GM12878 (cell line): Measurements from ENCODE around the gene HACE1. TPM values are rescaled to one million over a fixed set of nuclear protein-coding genes. Genes with fewer than 3 reads are reported as not detected.

ENCODE experiments used
- ATAC-seq: fragments of 200-7000 bp; cut with Tn5 transposase; 3 replicates; pipeline ENCODE4 v1.9.1; 2020; ENCODE audit warnings: mild to moderate bottlenecking, moderate library complexity
- BruUV-seq: library from RNA; stranded (reverse); fragments of 400-500 nt; replicated peaks from 2 replicates; lab custom pipeline; 2021; lab: Mats Ljungman, UMichigan
- CTCF ChIA-PET: fragments of 300-600 bp; sonication (Branson Sonifier 250); formaldehyde crosslinking; extraction: SDS; loops from one replicate; lab custom pipeline; 2021; ENCODE audit warnings: inconsistent platforms; lab: Yijun Ruan, JAX
- POLR2A ChIA-PET: fragments of 350-600 bp; formaldehyde crosslinking; extraction: SDS; loops from one replicate; lab custom pipeline; 2021; ENCODE audit warnings: inconsistent platforms; lab: Charles Lee
- RAD21 ChIA-PET: fragments of 300-600 bp; sonication (Branson Sonifier 250); formaldehyde crosslinking; loops from one replicate; lab custom pipeline; 2023; ENCODE audit warnings: antibody characterized with exemption; ENCODE audit not compliant: unreplicated experiment; lab: Charles Lee
- SMC1A ChIA-PET: fragments of 300-600 bp; sonication (Branson Sonifier 250); formaldehyde crosslinking; loops from one replicate; lab custom pipeline; 2023; ENCODE audit not compliant: unreplicated experiment, uncharacterized antibody; lab: Charles Lee
- DNase-seq: peaks from one replicate; pipeline ENCODE4 v3.0.0-alpha.2; 2011; ENCODE audit warnings: low read depth, low spot score
- FAIRE-seq: peaks from 3 replicates; lab custom pipeline; 2011; peaks lifted over from hg19 to GRCh38; lab: Jason Lieb, UNC
- H2AFZ ChIP-seq: 2 replicates; pipeline ENCODE4 v1.6.0; 2011; ENCODE audit warnings: low read depth, low read length, control low read depth; ENCODE audit not compliant: control insufficient read depth
- H3K27ac ChIP-seq: 2 replicates; pipeline ENCODE4 v1.5.1; 2011; ENCODE audit warnings: control low read depth; ENCODE audit not compliant: control insufficient read depth, insufficient read depth
- H3K27me3 ChIP-seq, 2 experiments: replicated peaks in 1 of 2; 2 replicates each; pipeline versions ENCODE4 v1.6.0 to v1.6.1; 2011; ENCODE audit warnings: low read length in 1 of 2; ENCODE audit not compliant: control insufficient read depth in 2 of 2, insufficient read depth in 2 of 2
- H3K36me3 ChIP-seq, 2 experiments: 2 replicates each; pipeline ENCODE4 v1.5.1; 2011; ENCODE audit warnings: low read length in 1 of 2; ENCODE audit not compliant: control insufficient read depth in 2 of 2, insufficient read depth in 2 of 2
- H3K4me1 ChIP-seq: 2 replicates; pipeline ENCODE4 v1.6.1; 2011; ENCODE audit warnings: mild to moderate bottlenecking, low read length, moderate library complexity, mixed read lengths; ENCODE audit not compliant: control insufficient read depth, insufficient read depth
- H3K4me2 ChIP-seq: 2 replicates; pipeline ENCODE4 v1.6.0; 2011; ENCODE audit warnings: control low read depth; ENCODE audit not compliant: control insufficient read depth, insufficient read depth
- H3K4me3 ChIP-seq: fragments of 200-600 bp; sonication (generic); 2 replicates; pipeline ENCODE4 v1.5.1; 2016
- H3K79me2 ChIP-seq: 2 replicates; pipeline ENCODE4 v1.6.0; 2011; ENCODE audit warnings: low read length; ENCODE audit not compliant: control insufficient read depth, insufficient read depth
- H3K9ac ChIP-seq: 2 replicates; pipeline ENCODE4 v1.8.0; 2011; ENCODE audit warnings: low read length, control low read depth, mixed read lengths; ENCODE audit not compliant: control insufficient read depth, insufficient read depth
- H3K9me3 ChIP-seq: replicated peaks from 3 replicates; pipeline ENCODE4 v1.5.1; 2011; ENCODE audit warnings: mild to moderate bottlenecking, low read length; ENCODE audit not compliant: control insufficient read depth, insufficient read depth
- H4K20me1 ChIP-seq: 2 replicates; pipeline ENCODE4 v1.6.0; 2011; ENCODE audit not compliant: control insufficient read depth, insufficient read depth
- BHLHE40 ChIP-seq, 2 experiments: fragments of 450-650 bp in 1 of 2; IDR thresholded peaks; 2 replicates each; pipeline ENCODE4 v1.6.1; 2011 to 2017; ENCODE audit warnings: low read depth in 2 of 2, borderline replicate concordance in 1 of 2, improper control_type of control experiment in 1 of 2, low read length in 1 of 2, mild to moderate bottlenecking in 1 of 2
- CEBPB ChIP-seq, 2 experiments: fragments of 150-350 bp in 1 of 2; IDR thresholded peaks; 2 replicates each; pipeline ENCODE4 v1.6.1; 2012 to 2014; ENCODE audit warnings: low read depth in 2 of 2, low read length in 2 of 2, borderline replicate concordance in 1 of 2, inconsistent platforms in 1 of 2
- EGR1 ChIP-seq, 2 experiments: IDR thresholded peaks; 1 replicate in 1 of 2; 2 replicates in 1 of 2; pipeline ENCODE4 v1.6.1; 2011 to 2012; ENCODE audit warnings: low read depth in 2 of 2, low read length in 2 of 2, borderline replicate concordance in 1 of 2, mild to moderate bottlenecking in 1 of 2, moderate library complexity in 1 of 2
- FOS ChIP-seq: IDR thresholded peaks from 3 replicates; pipeline ENCODE4 v1.6.1; 2011; ENCODE audit warnings: borderline replicate concordance; ENCODE audit not compliant: insufficient read length; ENCODE audit errors: extremely low read depth
- HDGF ChIP-seq: fragments of 450-650 bp; IDR thresholded peaks from 2 replicates; pipeline ENCODE4 v1.6.1; 2016; ENCODE audit warnings: antibody characterized with exemption
- KDM1A ChIP-seq: fragments of 200-600 bp; sonication (generic); IDR thresholded peaks from 2 replicates; pipeline ENCODE4 v1.6.1; 2016; ENCODE audit warnings: borderline replicate concordance
- NFXL1 ChIP-seq: fragments of 450-650 bp; IDR thresholded peaks from 2 replicates; pipeline ENCODE4 v1.6.1; 2017; ENCODE audit warnings: antibody characterized with exemption, mild to moderate bottlenecking, borderline replicate concordance
- POLR2A ChIP-seq: IDR thresholded peaks from 2 replicates; pipeline ENCODE4 v1.6.1; 2011; ENCODE audit warnings: low read depth, mild to moderate bottlenecking, low read length
- RELB ChIP-seq: fragments of 450-650 bp; IDR thresholded peaks from 2 replicates; pipeline ENCODE4 v1.6.1; 2017; ENCODE audit warnings: low read depth, mild to moderate bottlenecking, moderate library complexity
- RFX5 ChIP-seq: IDR thresholded peaks from 2 replicates; pipeline ENCODE4 v1.6.1; 2011; ENCODE audit warnings: low read depth, low read length, improper control_type of control experiment
- SKIL ChIP-seq: fragments of 450-650 bp; IDR thresholded peaks from 2 replicates; pipeline ENCODE4 v1.6.1; 2017; ENCODE audit warnings: mild to moderate bottlenecking, low read depth, inconsistent platforms; ENCODE audit not compliant: poor library complexity, severe bottlenecking
- STAT1 ChIP-seq: fragments of 450-650 bp; conservative IDR thresholded peaks from 2 replicates; pipeline ENCODE4 v1.6.1; 2014; ENCODE audit warnings: antibody characterized with exemption, mild to moderate bottlenecking
- ZNF592 ChIP-seq: fragments of 450-650 bp; IDR thresholded peaks from 2 replicates; pipeline ENCODE4 v1.6.1; 2017; ENCODE audit warnings: mild to moderate bottlenecking, moderate library complexity
- WGBS: methylation state at CpG from one replicate; pipeline ENCODE4 v1.1.6; 2016; ENCODE audit warnings: low lambda C conversion rate; ENCODE audit not compliant: insufficient replicate concordance, insufficient coverage; ENCODE audit errors: missing lambda C conversion rate; 5-methylcytosine and 5-hydroxymethylcytosine counted together
- in situ Hi-C: fragments of 300-500 bp; cut with MboI; formaldehyde crosslinking; loops from 9 replicates; pipeline ENCODE4 v1.14.3; 2018; ENCODE audit warnings: mixed read lengths
- intact Hi-C: fragments of 100-400 bp; cut with micrococcal nuclease; formaldehyde crosslinking; loops from one replicate; pipeline ENCODE4 v1.14.2; 2022; ENCODE audit not compliant: unreplicated experiment
- polyA plus RNA-seq, 11 experiments: library from polyadenylated mRNA; depleted of rRNA in 4 of 11; unstranded in 6 of 11; stranded (reverse) in 5 of 11; fragments of >200 nt; fragmentation: Nextera tagmentation in 4 of 11; fragmentation: Illumina TruSeq in 1 of 11; extraction: Ambion mirVana in 4 of 11; extraction: Trizol in 1 of 11; gene quantifications; 1 replicate in 1 of 11; 2 replicates in 10 of 11; pipeline versions ENCODE4 v1.2.1 to v1.2.3, GENCODE V29; 2011 to 2016; ENCODE audit warnings: inconsistent platforms in 2 of 11, missing spikeins in 2 of 11, low read depth in 1 of 11
- total RNA-seq, 4 experiments: library from RNA; depleted of rRNA in 3 of 4; stranded (reverse); fragments of >200 nt in 3 of 4; fragmentation: Illumina TruSeq in 1 of 4; extraction: Trizol in 1 of 4; gene quantifications; 2 replicates each; pipeline versions ENCODE4 v1.2.1 to v1.2.3, GENCODE V29; 2013 to 2021

HACE1 gene
- total and polyA plus RNA-seq, 10 of the 15 experiments (the other 5 are each of a cell fraction or from before 2014, with no cell fraction given) = 1.6 to 16.9 (median 5.6) TPM

GRCh38 chr6:104685871-104686549 is 173.7 kb downstream of the HACE1 start:
- ATAC-seq (no peak), DNase-seq (no peak), FAIRE-seq (no peak)
- H4K20me1 ChIP-seq = no peaks in the 10 kb centered on the region
- CTCF ChIA-PET = interaction anchor here (0.7 to 1.7 kb wide), 3 partner anchors 10 to 392 kb away, joined by 3 to 7 read pairs (median 3); no protein-coding TSS in a partner anchor
- POLR2A ChIA-PET = no interaction called here
- no peaks in the 10 kb centered on the region for H3K27me3 ChIP-seq
- H3K4me2 ChIP-seq = no peak overlapping the region
- no peak overlapping the region for H3K27ac ChIP-seq
- no peaks in the 10 kb centered on the region for H3K36me3 ChIP-seq
- in situ Hi-C loops = loop anchor here (5.0 kb wide), 1 partner anchor 86 kb away; no protein-coding TSS in a partner anchor
- intact Hi-C loops = no loop called here
- H3K79me2 ChIP-seq = no peaks in the 10 kb centered on the region
- SMC1A ChIA-PET = interaction anchor here (0.6 kb wide), 1 partner anchor 74 kb away, joined by 4 read pairs; no protein-coding TSS in a partner anchor
- H3K4me1 ChIP-seq = no peaks in the 10 kb centered on the region
- H3K9me3 ChIP-seq = no peaks in the 10 kb centered on the region
- RAD21 ChIA-PET = no interaction called here
- no peak overlapping the region for H3K9ac ChIP-seq
- 79% methylated on average over 6 of the region's 6 CpGs for WGBS
- H3K4me3 ChIP-seq = no peak overlapping the region
- H2AFZ ChIP-seq = no peak overlapping the region
- BruUV-seq = no TSS peak
- no peak for TF ChIP-seq RFX5
- TF ChIP-seq EGR1 (IDR thresholded peaks at IDR 0.05; ENCODE audit: borderline replicate concordance in 1 of 2, low read depth in 2 of 2, low read length in 2 of 2) = no peak
- TF ChIP-seq FOS = no peak
- TF ChIP-seq ZNF592 = no peak
- TF ChIP-seq KDM1A = no peak
- no peak for TF ChIP-seq SKIL
- TF ChIP-seq HDGF = no peak
- no peak for TF ChIP-seq POLR2A
- no peak for TF ChIP-seq CEBPB (IDR thresholded peaks at IDR 0.05; ENCODE audit: borderline replicate concordance in 1 of 2, low read depth in 2 of 2, low read length in 2 of 2)
- no peak for TF ChIP-seq NFXL1
- TF ChIP-seq RELB = no peak
- TF ChIP-seq BHLHE40 (IDR thresholded peaks at IDR 0.05; ENCODE audit: borderline replicate concordance in 1 of 2, low read depth in 2 of 2, low read length in 1 of 2) = no peak
- TF ChIP-seq STAT1 = no peak
